Stimulated activated CD8-positive, alpha-beta memory T cell treated with anti-CD3 and anti-CD28 coated beads, Interleukin-15, amount 100 ng/mL, for 48 hours (primary cell): ENCODE measurements around the gene DCXR.
A peak's percentile ranks its signal among the peaks of the same experiment; 100 is the strongest.

Experiments
- DNase-seq, 2 donors: peaks; one replicate each; pipeline ENCODE4 v3.0.0-alpha.2; 2020; ENCODE audit warnings: low read depth in 2 of 2

The DCXR gene

DNA sequence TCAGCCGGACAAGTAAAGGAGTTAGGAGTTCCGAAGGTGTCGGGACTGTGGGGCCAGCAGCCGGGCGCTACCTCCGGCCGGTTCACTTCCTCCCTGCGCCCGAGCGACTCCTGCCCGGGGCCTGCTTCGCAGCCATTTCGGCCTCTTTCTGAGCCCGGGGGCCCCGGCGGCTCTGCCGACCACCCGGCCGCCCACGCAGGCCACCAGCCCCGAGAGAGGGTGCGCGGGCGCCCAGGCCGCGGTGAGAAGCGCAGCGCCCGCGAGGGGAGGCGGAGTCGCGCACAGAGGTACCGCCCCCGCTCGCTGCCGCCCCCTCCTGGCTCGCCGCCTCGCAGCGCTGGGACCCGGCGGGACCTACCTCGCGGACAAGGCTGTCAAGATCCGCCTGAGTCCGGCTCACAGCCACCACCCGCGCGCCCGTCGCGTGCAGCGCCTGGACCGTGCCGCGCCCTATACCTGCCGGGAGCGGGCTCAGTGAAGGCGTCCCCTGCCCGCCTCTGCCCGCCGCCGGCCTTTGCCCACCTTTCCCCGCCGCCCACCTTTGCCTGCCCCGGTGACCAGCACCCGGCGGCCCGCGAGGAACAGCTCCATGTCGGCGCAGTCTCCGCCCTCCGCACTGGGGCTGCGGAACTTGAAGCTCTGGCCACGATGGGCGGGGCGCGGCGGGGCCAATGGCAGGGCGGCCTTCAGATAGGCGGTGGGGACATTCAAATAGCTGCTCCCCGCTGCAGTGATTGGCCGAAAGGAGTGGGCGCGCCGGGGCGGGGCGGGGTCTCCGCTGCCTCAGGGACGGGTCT is at the start of gene DCXR:
TSS of gene DCXR (minus strand) at position 606 of the 797 bp plus-strand sequence. CDS start at position 591, 15 bp downstream.
- DNase-seq = peak; percentile 96 to 97

GRCh38 chr17:82085931-82086764 is 48.7 kb upstream of the DCXR start:
- no peak for DNase-seq

- no peak for DNase-seq
Observed at GRCh38 chr17:82085031-82085861, 47.7 kb upstream of the DCXR start.

- DNase-seq = no peak
Observed at GRCh38 chr17:82084373-82085030, 47.0 kb upstream of the DCXR start.

DNA sequence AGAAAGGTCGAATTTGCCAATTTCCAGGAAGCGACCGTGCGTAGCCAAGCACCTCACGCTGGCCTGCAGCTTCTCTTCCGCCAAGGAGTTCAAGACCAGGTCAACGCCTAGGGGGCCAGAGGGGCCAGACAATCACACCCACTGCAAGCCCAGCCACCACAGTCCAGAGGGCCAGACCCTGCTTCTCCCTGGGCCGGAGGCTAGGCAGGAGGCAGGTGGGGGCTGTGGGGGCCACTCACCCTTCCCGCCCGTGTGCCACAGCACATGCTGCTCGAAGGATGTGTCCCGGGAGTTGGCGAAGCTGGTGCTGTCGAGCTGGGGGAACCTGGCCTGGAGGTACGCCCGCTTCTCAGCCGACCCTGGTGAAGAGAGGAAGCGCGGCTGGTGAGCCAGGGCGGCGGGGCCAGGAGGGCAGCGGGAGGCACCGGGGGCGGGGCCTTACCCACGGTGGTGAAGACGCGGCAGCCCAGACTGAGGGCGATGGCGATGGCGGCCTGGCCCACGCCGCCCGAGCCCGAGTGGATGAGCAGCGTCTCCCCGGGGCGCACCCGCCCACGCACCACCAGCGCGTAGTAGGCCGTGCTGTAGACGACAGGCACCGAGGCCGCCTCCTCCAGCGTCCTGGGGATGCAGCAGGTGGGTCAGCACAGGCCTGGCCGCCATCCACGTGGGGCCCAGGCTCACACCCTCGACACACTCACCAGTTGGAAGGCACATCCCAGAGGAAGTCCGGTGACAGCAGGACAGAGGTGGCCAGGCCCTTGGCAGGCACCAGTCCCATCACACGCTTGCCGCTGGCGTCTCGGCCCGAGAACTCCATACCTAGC is 46.2 kb upstream of the DCXR start:
- no peak for DNase-seq

DNA sequence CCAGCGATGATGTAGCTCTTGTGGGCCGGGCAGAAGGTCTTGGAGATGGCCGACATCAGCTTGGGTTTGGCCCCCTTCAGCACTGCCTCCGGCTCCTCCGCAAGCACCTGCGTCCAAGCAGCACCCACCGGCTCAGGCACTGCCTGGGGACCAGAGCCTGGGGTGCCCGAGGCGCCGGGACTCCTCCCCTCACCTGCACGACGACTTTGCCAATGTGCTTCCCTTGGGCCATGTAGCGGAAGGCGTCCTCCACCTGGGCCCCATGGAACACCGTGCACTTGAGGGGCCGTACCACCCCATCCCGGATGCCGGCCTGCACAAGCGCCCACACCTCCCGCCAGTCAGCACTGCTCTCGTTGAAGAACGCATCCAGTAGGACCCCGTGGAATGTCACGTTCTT is 45.5 kb upstream of the DCXR start:
- DNase-seq = no peak

DNA sequence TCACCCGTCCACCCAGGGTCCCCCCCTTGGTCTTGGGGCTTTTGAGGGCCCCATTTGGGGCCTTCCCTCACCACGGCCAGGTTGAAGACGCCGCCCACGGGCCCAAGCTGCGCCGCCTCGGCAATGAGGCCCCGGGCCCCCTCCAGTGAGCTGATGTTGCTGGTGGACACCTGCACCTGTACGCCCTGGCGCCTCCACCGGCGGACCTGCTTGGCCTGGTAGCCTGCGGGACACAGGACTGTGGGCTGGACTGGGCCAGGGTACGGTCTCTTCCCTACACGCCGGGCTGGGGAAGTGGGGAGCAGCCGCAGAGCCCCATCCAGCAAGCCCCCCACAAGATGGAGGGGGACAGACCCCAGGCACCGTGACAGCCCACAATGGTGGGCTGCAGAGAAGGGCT is 45.0 kb upstream of the DCXR start:
- no peak for DNase-seq

DNA sequence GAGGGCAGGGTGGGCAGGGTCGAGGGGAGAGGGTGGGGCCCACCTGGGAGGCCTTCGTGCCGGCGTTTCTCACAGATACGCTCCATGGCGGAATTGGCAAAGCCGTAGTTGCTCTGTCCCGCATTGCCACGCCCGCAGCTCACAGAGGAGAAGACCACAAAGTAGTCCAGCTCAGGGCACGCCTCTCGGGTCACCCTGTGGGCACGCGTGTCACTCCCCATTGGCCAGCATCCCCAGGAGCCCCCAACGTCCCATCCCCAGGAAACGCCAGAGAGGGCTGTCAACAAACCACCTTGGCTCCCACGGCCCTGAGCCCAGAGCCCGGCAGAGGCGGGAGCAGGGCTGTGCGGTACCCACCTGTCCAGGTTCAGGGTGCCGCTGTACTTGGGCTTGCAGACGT is 44.5 kb upstream of the DCXR start:
- DNase-seq = no peak

GRCh38 chr17:82081546-82081945 is 44.0 kb upstream of the DCXR start:
- DNase-seq = no peak

DNA sequence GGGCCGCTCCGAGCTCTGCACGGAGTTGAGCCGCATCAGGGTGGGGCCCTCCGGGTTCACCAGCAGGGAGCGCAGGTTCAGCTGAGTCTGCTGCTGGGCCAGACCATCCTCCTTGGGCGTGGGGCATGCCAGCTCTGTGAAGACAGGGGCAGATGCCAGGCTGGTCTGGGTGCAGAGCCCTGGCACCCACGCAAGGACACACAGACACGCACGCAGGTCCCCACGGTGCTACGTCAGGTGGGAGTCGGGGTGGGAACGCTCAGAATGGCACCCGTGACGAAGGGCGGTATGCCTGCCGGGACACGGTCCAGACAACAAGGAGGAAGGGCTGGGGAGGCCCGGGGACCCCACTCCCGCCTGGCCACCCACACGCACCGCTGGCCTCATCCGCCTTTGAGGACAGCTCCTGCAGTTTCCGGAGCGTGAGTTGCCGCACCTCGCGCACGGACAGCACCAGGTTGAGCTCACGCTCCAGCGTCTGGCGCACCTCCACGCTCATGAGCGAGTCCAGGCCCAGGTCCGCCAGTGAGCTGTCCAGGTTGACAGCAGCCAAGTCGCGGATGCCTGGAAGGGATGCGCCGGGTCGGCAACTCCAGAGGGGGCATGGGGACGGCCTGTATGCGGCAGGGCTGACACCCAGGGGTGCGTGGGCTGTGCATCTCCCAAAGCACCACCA is 43.4 kb upstream of the DCXR start:
- DNase-seq = no peak

GRCh38 chr17:82080048-82080788 is 42.7 kb upstream of the DCXR start:
- DNase-seq = no peak

DNA sequence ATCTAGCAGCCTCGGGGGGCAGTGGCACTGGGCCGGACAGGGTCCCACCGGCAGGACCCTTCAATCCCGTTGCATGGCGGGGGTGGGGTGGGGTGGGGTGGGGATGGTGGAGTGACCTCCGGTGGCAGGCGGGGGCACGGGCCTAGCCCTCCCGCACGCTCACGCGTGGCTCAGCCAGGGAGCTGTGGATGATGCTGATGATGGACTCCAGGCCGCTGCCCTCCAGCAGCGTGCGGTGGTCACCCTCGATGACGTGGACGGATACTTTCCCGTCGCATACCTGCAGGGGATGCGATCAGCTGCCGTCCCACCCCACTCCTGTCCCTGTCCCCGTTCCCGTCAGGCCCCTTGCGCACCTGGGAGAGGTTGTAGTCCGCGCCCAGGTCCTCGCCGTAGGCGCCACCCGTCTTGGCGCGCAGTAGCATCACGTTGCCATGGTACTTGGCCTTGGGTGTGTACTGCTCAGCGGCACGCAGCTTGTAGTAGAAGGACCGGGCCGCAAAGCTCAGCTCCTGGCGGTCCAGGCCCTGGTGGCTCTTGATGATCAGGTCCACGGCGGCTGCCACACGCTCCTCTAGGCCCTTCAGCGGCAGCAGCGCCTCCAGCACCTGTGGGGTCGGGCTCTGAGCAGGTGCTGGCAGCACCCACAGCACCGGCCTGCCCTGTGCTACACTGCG is 41.6 kb upstream of the DCXR start:
- DNase-seq = no peak

- no peak for DNase-seq
Observed at GRCh38 chr17:82078433-82078832, 40.9 kb upstream of the DCXR start.

GRCh38 chr17:82077617-82078358 is 40.3 kb upstream of the DCXR start:
- DNase-seq = no peak

- DNase-seq = no peak
Observed at GRCh38 chr17:82076785-82077591, 39.5 kb upstream of the DCXR start.

- DNase-seq = no peak
Observed at GRCh38 chr17:82076018-82076784, 38.7 kb upstream of the DCXR start.
